ENCODE measurements around the gene CDC42EP3.

- TF ChIP-seq CTCF (IDR thresholded peaks at IDR 0.05) (no peak), POLR2A (IDR thresholded peaks at IDR 0.05) (no peak), EP300 (IDR thresholded peaks at IDR 0.05) (no peak), POLR2AphosphoS5 (IDR thresholded peaks at IDR 0.05) (no peak)
Observed at GRCh38 chr2:37709111-37709510, 37.7 kb upstream of the CDC42EP3 start.

All from stomach (tissue), 4 donors.